Breast epithelium (tissue), 4 donors: Measurements from ENCODE around the gene GRIK4. TPM values are rescaled to one million over a fixed set of nuclear protein-coding genes. Genes with fewer than 3 reads are reported as not detected.
A peak's percentile ranks its signal among the peaks of the same experiment; 100 is the strongest.

Experiments
- DNase-seq, 2 donors: peaks; one replicate each; pipeline ENCODE4 v3.0.0-alpha.2; 2019; ENCODE audit warnings: low spot score in 2 of 2
- H3K27ac ChIP-seq, 2 donors: fragments of 200-600 bp; sonication (generic) in 1 of 2; one replicate each; pipeline ENCODE4 v1.5.1; 2016 to 2019; ENCODE audit warnings: mild to moderate bottlenecking in 1 of 2
- H3K27me3 ChIP-seq, 2 donors: fragments of 200-600 bp; sonication (generic) in 1 of 2; one replicate each; pipeline versions ENCODE4 v1.5.1 to v1.6.0; 2017 to 2019; ENCODE audit warnings: control low read depth in 1 of 2, mild to moderate bottlenecking in 1 of 2
- H3K36me3 ChIP-seq: fragments of 200-600 bp; one replicate; pipeline ENCODE4 v1.5.1; 2019
- H3K4me1 ChIP-seq, 2 donors: fragments of 200-600 bp; sonication (generic); one replicate each; pipeline ENCODE4 v1.5.1; 2016 to 2019; ENCODE audit warnings: control low read depth in 1 of 2
- H3K4me3 ChIP-seq, 3 donors: fragments of 200-600 bp; sonication (generic); 1 replicate in 2 of 3; 2 replicates in 1 of 3; pipeline ENCODE4 v1.5.1; 2016 to 2019; ENCODE audit warnings: mild to moderate bottlenecking in 3 of 3, moderate library complexity in 2 of 3
- H3K9me3 ChIP-seq, 2 donors: fragments of 200-600 bp; sonication (generic) in 1 of 2; one replicate each; pipeline ENCODE4 v1.5.1; 2016 to 2019; ENCODE audit warnings: control low read depth in 1 of 2
- POLR2A ChIP-seq: fragments of 450-650 bp; IDR thresholded peaks from one replicate; pipeline ENCODE4 v1.6.1; 2016; ENCODE audit warnings: antibody characterized with exemption, mild to moderate bottlenecking, moderate library complexity
- POLR2AphosphoS5 ChIP-seq, 3 donors: sonication (generic); formaldehyde crosslinking; IDR thresholded peaks; one replicate each; pipeline ENCODE4 v1.6.1; 2017; ENCODE audit warnings: antibody characterized with exemption in 3 of 3
- intact Hi-C: fragments of 100-400 bp; cut with DNase I; formaldehyde crosslinking; loops from one replicate; pipeline ENCODE4 v1.15.1; 2023; ENCODE audit warnings: low total_unique reads
- total RNA-seq, 3 donors: library from RNA; depleted of rRNA; stranded (reverse); fragments of >200 nt; gene quantifications; one replicate each; pipeline ENCODE4 v1.1.0, GENCODE V29; 2016
- TF ChIP-seq, protein P1 (sequence below), 3 donors: fragments of 450-650 bp; IDR thresholded peaks; one replicate each; pipeline ENCODE4 v1.5.1; 2016 to 2017; ENCODE audit warnings: antibody characterized with exemption in 3 of 3, mild to moderate bottlenecking in 3 of 3, moderate library complexity in 3 of 3

GRIK4 gene
- total RNA-seq, 3 donors from 2014 or later: 0.29 to 0.66 TPM; not detected in 1

DNA sequence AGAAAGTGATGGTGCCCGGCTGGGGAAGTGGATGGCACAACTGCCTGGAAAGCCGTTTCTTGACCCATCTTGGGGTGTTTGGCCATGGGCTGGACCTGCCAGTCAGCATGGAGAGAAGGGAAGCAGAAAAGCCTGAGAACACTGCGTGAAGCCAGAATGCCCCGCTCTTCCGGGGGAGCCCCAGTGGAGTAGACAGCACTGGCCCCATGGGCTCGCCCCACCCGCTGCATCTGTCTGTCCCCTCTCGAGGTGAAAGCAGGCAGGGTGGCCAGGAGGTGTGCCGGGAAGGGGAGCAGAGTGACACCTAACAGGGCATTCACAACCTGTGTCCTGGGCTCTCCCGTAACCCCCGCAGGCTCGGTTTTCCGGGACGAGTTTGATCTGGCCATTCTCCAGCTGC, 455.3 kb downstream of the GRIK4 start:
- TF ChIP-seq POLR2AphosphoS5 (IDR thresholded peaks at IDR 0.05) (no peak), POLR2A (no peak)

DNA sequence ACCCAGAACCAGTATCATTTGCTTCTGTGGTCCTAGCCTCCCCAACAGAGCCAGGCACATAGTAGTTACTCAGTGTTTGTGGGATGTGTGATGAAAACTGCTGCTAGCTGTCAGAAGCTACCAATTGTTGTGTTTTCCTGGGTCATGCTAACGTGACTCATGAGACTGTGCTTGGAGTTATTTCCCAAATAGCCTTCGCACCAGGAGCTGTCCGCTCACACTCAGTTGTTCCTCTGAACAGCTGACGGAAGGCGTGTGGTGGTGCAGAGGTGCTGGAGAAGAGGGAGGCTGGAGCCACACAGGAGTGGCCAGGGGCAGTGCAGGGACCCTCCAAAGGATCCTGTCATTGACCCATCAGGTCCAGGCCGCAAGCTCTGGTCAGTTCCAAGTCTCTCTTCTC, 458.4 kb downstream of the GRIK4 start:
- no peak for TF ChIP-seq POLR2A
- TF ChIP-seq POLR2AphosphoS5 (IDR thresholded peaks at IDR 0.05): no peak
- TF ChIP-seq, protein P1, sequence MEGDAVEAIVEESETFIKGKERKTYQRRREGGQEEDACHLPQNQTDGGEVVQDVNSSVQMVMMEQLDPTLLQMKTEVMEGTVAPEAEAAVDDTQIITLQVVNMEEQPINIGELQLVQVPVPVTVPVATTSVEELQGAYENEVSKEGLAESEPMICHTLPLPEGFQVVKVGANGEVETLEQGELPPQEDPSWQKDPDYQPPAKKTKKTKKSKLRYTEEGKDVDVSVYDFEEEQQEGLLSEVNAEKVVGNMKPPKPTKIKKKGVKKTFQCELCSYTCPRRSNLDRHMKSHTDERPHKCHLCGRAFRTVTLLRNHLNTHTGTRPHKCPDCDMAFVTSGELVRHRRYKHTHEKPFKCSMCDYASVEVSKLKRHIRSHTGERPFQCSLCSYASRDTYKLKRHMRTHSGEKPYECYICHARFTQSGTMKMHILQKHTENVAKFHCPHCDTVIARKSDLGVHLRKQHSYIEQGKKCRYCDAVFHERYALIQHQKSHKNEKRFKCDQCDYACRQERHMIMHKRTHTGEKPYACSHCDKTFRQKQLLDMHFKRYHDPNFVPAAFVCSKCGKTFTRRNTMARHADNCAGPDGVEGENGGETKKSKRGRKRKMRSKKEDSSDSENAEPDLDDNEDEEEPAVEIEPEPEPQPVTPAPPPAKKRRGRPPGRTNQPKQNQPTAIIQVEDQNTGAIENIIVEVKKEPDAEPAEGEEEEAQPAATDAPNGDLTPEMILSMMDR (IDR thresholded peaks at IDR 0.05): no peak
- H3K27me3 ChIP-seq: peaks cover 0 to 9% of the 10 kb centered on the region in 2 donors

More for the DNA sequence above, 455.3 kb downstream of the GRIK4 start:
- Histone ChIP-seq H3K27me3 (peaks cover 0 to 5% of the 10 kb centered on the region in 2 donors), H3K36me3 (no peaks in the 10 kb centered on the region), H3K9me3 (no peaks in the 10 kb centered on the region), H3K4me1 (no peaks in the 10 kb centered on the region), H3K4me3 (no peak overlapping the region), H3K27ac (no peak overlapping the region)
- intact Hi-C loops: no loop called here
- no peak for DNase-seq

DNA sequence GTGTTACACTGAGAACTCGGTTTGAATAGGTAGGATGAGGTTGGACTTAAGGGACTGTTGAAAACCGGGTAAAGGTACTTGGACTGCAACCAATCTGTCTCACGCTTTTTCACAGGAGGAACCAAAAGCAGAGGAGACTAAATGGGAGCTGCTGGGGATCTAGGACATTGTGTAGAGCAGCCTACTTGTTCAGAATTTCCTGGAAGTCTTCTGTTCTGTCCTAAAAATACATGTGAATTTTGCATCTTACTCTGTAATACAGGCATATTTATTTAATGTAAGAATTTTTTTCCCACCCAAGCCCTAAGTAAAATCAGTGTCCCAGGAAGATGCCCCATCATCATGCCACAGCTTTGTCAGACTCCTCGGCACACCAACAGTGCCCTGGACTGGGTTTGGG, 460.3 kb downstream of the GRIK4 start:
- H3K27me3 ChIP-seq: peaks cover 0 to 9% of the 10 kb centered on the region in 2 donors
- intact Hi-C loops: no loop called here
- DNase-seq: no peak
- TF ChIP-seq, protein P1 (IDR thresholded peaks at IDR 0.05): no peak
- TF ChIP-seq POLR2A (no peak), POLR2AphosphoS5 (IDR thresholded peaks at IDR 0.05) (no peak)
- no peaks in the 10 kb centered on the region for H3K36me3 ChIP-seq
- H3K4me1 ChIP-seq: no peaks in the 10 kb centered on the region
- H3K9me3 ChIP-seq: no peaks in the 10 kb centered on the region
- H3K27ac ChIP-seq: no peak overlapping the region
- no peak overlapping the region for H3K4me3 ChIP-seq

More for the DNA sequence above, 458.4 kb downstream of the GRIK4 start:
- Histone ChIP-seq H3K36me3 (no peaks in the 10 kb centered on the region), H3K4me1 (no peaks in the 10 kb centered on the region), H3K9me3 (no peaks in the 10 kb centered on the region), H3K4me3 (no peak overlapping the region), H3K27ac (no peak overlapping the region)
- intact Hi-C loops: no loop called here
- no peak for DNase-seq

DNA sequence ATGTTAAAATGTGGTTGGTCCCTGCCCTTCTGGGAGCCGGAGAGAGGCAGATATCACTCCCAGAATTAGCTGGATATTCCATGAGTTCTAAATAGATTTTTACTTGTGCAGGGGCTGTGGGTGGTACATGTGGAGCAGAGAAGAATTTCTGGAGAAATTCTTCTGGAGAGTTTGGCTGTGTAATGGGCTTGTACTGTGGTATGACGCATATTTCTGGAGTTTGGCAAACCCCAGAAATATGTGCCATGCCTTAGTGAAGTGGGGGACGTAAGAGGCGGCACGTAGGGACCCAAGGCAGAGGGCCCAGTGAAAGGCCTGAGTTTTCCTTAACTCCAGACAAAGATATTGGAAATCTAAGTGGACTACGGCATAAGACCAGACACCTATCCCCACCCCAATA, 461.1 kb downstream of the GRIK4 start:
- Histone ChIP-seq H3K4me3 (no peak overlapping the region), H3K27ac (no peak overlapping the region), H3K27me3 (peaks cover 0 to 4% of the 10 kb centered on the region in 2 donors), H3K9me3 (no peaks in the 10 kb centered on the region), H3K36me3 (no peaks in the 10 kb centered on the region), H3K4me1 (no peaks in the 10 kb centered on the region)
- TF ChIP-seq POLR2AphosphoS5 (IDR thresholded peaks at IDR 0.05) (no peak), POLR2A (no peak)
- TF ChIP-seq, protein P1 (IDR thresholded peaks at IDR 0.05): no peak
- intact Hi-C loops: no loop called here
- DNase-seq: no peak

DNA sequence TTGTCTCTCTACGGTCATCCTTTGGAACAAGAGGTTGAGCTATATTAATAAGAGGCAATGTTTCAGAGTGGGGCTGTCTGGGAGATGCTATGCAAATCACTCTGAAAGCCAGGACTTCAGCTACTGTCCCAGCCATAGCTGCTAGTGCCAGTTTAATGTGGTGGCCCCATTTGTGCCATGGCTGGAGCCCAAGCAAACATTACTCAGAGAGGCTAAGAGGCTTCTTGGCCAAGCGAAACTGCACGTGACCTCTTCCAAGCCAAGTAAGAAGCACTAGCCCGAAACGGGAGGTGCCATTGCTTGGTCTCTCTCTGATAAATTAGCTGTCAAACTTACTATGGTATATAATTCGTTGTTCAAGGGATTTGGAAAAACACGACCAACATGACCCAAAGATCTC, 462.0 kb downstream of the GRIK4 start:
- H3K4me1 ChIP-seq: no peaks in the 10 kb centered on the region
- H3K4me3 ChIP-seq: no peak overlapping the region
- peaks cover 0 to 4% of the 10 kb centered on the region in 2 donors for H3K27me3 ChIP-seq
- H3K36me3 ChIP-seq: no peaks in the 10 kb centered on the region
- no peak overlapping the region for H3K27ac ChIP-seq
- intact Hi-C loops: no loop called here
- H3K9me3 ChIP-seq: no peaks in the 10 kb centered on the region
- DNase-seq: no peak
- TF ChIP-seq POLR2A (no peak), POLR2AphosphoS5 (IDR thresholded peaks at IDR 0.05) (no peak)
- TF ChIP-seq, protein P1 (IDR thresholded peaks at IDR 0.05): no peak

DNA sequence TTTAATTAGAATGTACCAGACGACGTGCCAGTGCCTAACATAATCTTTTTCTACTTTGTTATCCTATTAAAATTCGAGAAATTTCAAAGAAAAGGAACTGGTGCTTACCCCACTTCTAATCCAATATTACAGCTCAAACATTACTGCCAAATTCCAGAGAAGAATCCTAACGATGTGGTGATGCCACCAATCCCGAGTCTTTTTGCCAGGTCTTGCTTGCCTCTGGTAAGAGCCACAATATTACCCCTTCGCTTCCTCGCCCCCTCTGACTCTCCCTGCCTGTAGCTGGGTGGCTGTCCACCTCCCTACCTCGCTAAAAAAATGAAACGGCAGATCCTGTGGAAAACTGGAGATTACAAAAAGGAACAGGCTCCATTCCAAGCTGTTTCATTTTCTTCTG, 462.9 kb downstream of the GRIK4 start:
- intact Hi-C loops: no loop called here
- peak overlapping the region in 1 of 3 donors; percentile 25 for H3K4me3 ChIP-seq
- H3K27ac ChIP-seq: no peak overlapping the region
- DNase-seq: no peak
- TF ChIP-seq POLR2A (no peak), POLR2AphosphoS5 (IDR thresholded peaks at IDR 0.05) (no peak)
- TF ChIP-seq, protein P1 (IDR thresholded peaks at IDR 0.05): no peak
- no peaks in the 10 kb centered on the region for H3K9me3 ChIP-seq
- peaks cover 0 to 4% of the 10 kb centered on the region in 2 donors for H3K27me3 ChIP-seq
- H3K36me3 ChIP-seq: no peaks in the 10 kb centered on the region
- H3K4me1 ChIP-seq: no peaks in the 10 kb centered on the region
